Measurements from ENCODE around the gene ASCL2. TPM values are rescaled to one million over a fixed set of nuclear protein-coding genes. Genes with fewer than 3 reads are reported as not detected.

The ASCL2 gene
- total RNA-seq, 2 experiments from 2014 or later = not detected

DNA sequence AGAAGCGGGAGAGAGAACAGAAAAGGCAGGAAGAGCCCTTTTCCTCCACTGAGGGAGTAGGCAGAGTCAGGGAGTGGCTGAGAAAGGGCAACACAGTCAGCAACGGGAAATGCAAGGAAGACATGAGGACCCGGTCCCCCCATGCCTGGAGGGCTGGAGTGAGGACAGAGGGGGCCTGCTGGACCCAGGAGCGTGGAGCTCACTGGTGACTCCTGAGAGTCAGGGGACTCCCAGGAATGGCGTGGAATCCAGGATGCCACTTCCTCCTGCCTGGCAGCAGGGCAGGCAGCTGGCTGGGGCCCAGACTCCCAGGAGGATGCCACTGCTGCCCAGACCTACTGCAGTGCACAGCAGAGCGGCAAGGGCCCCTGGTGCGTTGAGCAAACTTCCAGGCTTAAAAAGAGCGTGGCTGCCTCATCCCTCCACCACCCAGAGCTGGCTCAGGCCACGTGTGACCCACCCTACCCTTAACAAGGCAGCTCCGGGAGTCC, 20.0 kb upstream of the ASCL2 start:
- H3K4me1 ChIP-seq (ENCODE audit: insufficient read depth, low read length, poor library complexity, severe bottlenecking) = no peaks in the 10 kb centered on the region
- no peak for TF ChIP-seq EZH2phosphoT487 (IDR thresholded peaks at IDR 0.05; ENCODE audit: borderline replicate concordance, low read depth, low read length)
- TF ChIP-seq, protein P1, sequence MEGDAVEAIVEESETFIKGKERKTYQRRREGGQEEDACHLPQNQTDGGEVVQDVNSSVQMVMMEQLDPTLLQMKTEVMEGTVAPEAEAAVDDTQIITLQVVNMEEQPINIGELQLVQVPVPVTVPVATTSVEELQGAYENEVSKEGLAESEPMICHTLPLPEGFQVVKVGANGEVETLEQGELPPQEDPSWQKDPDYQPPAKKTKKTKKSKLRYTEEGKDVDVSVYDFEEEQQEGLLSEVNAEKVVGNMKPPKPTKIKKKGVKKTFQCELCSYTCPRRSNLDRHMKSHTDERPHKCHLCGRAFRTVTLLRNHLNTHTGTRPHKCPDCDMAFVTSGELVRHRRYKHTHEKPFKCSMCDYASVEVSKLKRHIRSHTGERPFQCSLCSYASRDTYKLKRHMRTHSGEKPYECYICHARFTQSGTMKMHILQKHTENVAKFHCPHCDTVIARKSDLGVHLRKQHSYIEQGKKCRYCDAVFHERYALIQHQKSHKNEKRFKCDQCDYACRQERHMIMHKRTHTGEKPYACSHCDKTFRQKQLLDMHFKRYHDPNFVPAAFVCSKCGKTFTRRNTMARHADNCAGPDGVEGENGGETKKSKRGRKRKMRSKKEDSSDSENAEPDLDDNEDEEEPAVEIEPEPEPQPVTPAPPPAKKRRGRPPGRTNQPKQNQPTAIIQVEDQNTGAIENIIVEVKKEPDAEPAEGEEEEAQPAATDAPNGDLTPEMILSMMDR (conservative IDR thresholded peaks at IDR 0.05; ENCODE audit: low read length) = no peak
- CTCF ChIA-PET (ENCODE audit: unreplicated experiment) = no interaction called here
- POLR2A ChIA-PET = no interaction called here
- H3K4me3 ChIP-seq (ENCODE audit: low read depth, low read length, poor library complexity, severe bottlenecking) = no peak overlapping the region
- H3K27ac ChIP-seq (ENCODE audit: low read depth, low read length, poor library complexity, severe bottlenecking) = no peak overlapping the region
- BruUV-seq (replicated peaks) = no TSS peak
- H3K9me3 ChIP-seq (ENCODE audit: low read length) = no peaks in the 10 kb centered on the region
- H3K36me3 ChIP-seq (ENCODE audit: insufficient read depth, low read length) = no peaks in the 10 kb centered on the region
- H2AFZ ChIP-seq (ENCODE audit: low read length) = no peak overlapping the region
- no peaks in the 10 kb centered on the region for H3K9me2 ChIP-seq (ENCODE audit: insufficient read depth, low read length)
- H3K79me2 ChIP-seq (ENCODE audit: insufficient read depth, low read depth, low read length) = no peaks in the 10 kb centered on the region
- H3K4me2 ChIP-seq (ENCODE audit: low read length) = no peak overlapping the region
- intact Hi-C loops (cut with micrococcal nuclease; ENCODE audit: unreplicated experiment) = no loop called here
- H4K20me1 ChIP-seq (ENCODE audit: insufficient read depth, low read length) = no peaks in the 10 kb centered on the region
- DNase-seq (ENCODE audit: low spot score) = no peak

DNA sequence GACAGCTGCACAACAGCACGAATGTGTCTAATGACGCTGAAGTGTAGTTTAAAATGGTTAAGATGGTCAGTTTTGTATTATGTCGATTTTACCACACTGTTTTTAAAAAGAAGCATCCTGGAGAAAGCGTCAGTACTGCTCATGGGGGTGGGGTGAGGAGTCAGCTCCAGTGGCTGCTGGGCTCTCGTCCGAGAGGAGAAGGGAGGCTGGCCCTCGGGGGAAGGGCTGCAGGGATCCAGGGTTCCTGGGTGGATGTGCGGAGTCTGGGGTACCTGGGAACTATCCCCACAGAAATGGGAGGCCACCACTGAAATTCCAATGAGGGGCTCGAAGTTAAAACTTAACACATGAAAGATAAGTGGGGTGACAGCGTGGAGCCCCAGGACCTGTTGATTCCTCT, 19.5 kb upstream of the ASCL2 start:
- no peak overlapping the region for H3K4me3 ChIP-seq (ENCODE audit: low read depth, low read length, poor library complexity, severe bottlenecking)
- H3K4me1 ChIP-seq (ENCODE audit: insufficient read depth, low read length, poor library complexity, severe bottlenecking) = no peaks in the 10 kb centered on the region
- no peaks in the 10 kb centered on the region for H4K20me1 ChIP-seq (ENCODE audit: insufficient read depth, low read length)
- no peak for DNase-seq (ENCODE audit: low spot score)
- H3K9me3 ChIP-seq (ENCODE audit: low read length) = no peaks in the 10 kb centered on the region
- CTCF ChIA-PET (ENCODE audit: unreplicated experiment) = no interaction called here
- H3K9me2 ChIP-seq (ENCODE audit: insufficient read depth, low read length) = no peaks in the 10 kb centered on the region
- intact Hi-C loops (cut with micrococcal nuclease; ENCODE audit: unreplicated experiment) = loop anchor here (10.0 kb wide), 1 partner anchor 65 kb away; no protein-coding TSS in a partner anchor
- H2AFZ ChIP-seq (ENCODE audit: low read length) = no peak overlapping the region
- no peak for TF ChIP-seq EZH2phosphoT487 (IDR thresholded peaks at IDR 0.05; ENCODE audit: borderline replicate concordance, low read depth, low read length)
- TF ChIP-seq, protein P1 (conservative IDR thresholded peaks at IDR 0.05; ENCODE audit: low read length) = no peak
- no TSS peak for BruUV-seq (replicated peaks)
- POLR2A ChIA-PET = no interaction called here
- no peak overlapping the region for H3K27ac ChIP-seq (ENCODE audit: low read depth, low read length, poor library complexity, severe bottlenecking)
- no peaks in the 10 kb centered on the region for H3K36me3 ChIP-seq (ENCODE audit: insufficient read depth, low read length)
- no peaks in the 10 kb centered on the region for H3K79me2 ChIP-seq (ENCODE audit: insufficient read depth, low read depth, low read length)
- no peak overlapping the region for H3K4me2 ChIP-seq (ENCODE audit: low read length)

DNA sequence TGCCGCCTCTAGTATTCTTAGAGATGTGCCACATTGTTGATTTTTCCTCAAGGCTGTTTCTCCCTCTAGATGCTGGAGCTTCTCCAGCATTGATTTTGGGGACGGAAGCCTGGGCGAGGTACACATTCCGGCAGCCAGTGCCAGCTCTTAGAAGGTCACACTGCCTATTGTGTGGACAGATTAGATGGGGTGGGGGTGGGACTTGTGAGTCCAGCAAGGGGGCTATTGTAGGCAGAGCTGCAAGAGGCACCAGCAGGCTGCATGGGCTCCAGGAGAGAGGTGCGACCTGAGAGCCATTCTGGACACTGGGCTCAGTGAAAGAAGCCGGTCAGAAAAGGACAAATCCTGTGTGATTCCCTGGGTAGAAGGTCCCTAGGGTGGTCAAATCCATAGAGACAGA, 19.0 kb upstream of the ASCL2 start:
- Histone ChIP-seq H2AFZ (ENCODE audit: low read length) (no peak overlapping the region), H3K27ac (ENCODE audit: low read depth, low read length, poor library complexity, severe bottlenecking) (no peak overlapping the region), H3K79me2 (ENCODE audit: insufficient read depth, low read depth, low read length) (no peaks in the 10 kb centered on the region), H3K4me3 (ENCODE audit: low read depth, low read length, poor library complexity, severe bottlenecking) (no peak overlapping the region), H4K20me1 (ENCODE audit: insufficient read depth, low read length) (no peaks in the 10 kb centered on the region), H3K4me2 (ENCODE audit: low read length) (no peak overlapping the region), H3K9me3 (ENCODE audit: low read length) (no peaks in the 10 kb centered on the region), H3K9me2 (ENCODE audit: insufficient read depth, low read length) (no peaks in the 10 kb centered on the region), H3K4me1 (ENCODE audit: insufficient read depth, low read length, poor library complexity, severe bottlenecking) (no peaks in the 10 kb centered on the region), H3K36me3 (ENCODE audit: insufficient read depth, low read length) (no peaks in the 10 kb centered on the region)
- no peak for DNase-seq (ENCODE audit: low spot score)
- TF ChIP-seq EZH2phosphoT487 (IDR thresholded peaks at IDR 0.05; ENCODE audit: borderline replicate concordance, low read depth, low read length) = no peak
- TF ChIP-seq, protein P1 (conservative IDR thresholded peaks at IDR 0.05; ENCODE audit: low read length) = no peak
- intact Hi-C loops (cut with micrococcal nuclease; ENCODE audit: unreplicated experiment) = loop anchor here (10.0 kb wide), 1 partner anchor 65 kb away; no protein-coding TSS in a partner anchor
- ChIA-PET CTCF (ENCODE audit: unreplicated experiment) (no interaction called here), POLR2A (no interaction called here)
- no TSS peak for BruUV-seq (replicated peaks)
